Fibroblast of lung (primary cell): ENCODE measurements around the gene WDR53. TPM values are rescaled to one million over a fixed set of nuclear protein-coding genes. Genes with fewer than 3 reads are reported as not detected.
"Not testable (repeated sequence)": the region's sequence is repeated elsewhere in the genome, so short reads cannot be mapped to it uniquely, and the experiment has no call there.

Source experiments
- DNase-seq, 2 donors: peaks; one replicate each; pipeline versions ENCODE4 v3.0.0 to v3.0.0-alpha.2; 2010; ENCODE audit warnings: low read depth in 2 of 2
- H2AFZ ChIP-seq: 2 replicates; pipeline ENCODE4 v1.5.1; 2012; ENCODE audit warnings: low read length, control low read depth, inconsistent platforms
- H3K27ac ChIP-seq: 2 replicates; pipeline ENCODE4 v1.5.1; 2011; ENCODE audit warnings: low read length, control low read depth; ENCODE audit not compliant: insufficient read depth
- H3K27me3 ChIP-seq: 2 replicates; pipeline ENCODE4 v1.5.1; 2011; ENCODE audit warnings: mild to moderate bottlenecking, low read length; ENCODE audit not compliant: control insufficient read depth, insufficient read depth
- H3K36me3 ChIP-seq: 2 replicates; pipeline ENCODE4 v1.5.1; 2011; ENCODE audit warnings: low read length; ENCODE audit not compliant: control insufficient read depth, insufficient read depth
- H3K4me1 ChIP-seq: 2 replicates; pipeline ENCODE4 v1.5.1; 2011; ENCODE audit warnings: low read length; ENCODE audit not compliant: control insufficient read depth, insufficient read depth; ENCODE audit errors: extremely low read depth
- H3K4me2 ChIP-seq: 2 replicates; pipeline ENCODE4 v1.5.1; 2011; ENCODE audit warnings: low read length, control low read depth; ENCODE audit not compliant: insufficient read depth; ENCODE audit errors: extremely low read depth
- H3K4me3 ChIP-seq, 4 experiments: fragments of 200-600 bp in 1 of 4; sonication (generic) in 1 of 4; replicated peaks in 1 of 4; 2 replicates each; pipeline ENCODE4 v1.5.1; 2011 to 2016; ENCODE audit warnings: low read length in 4 of 4, low read depth in 3 of 4, mild to moderate bottlenecking in 3 of 4, control low read depth in 2 of 4, inconsistent platforms in 1 of 4, mixed read lengths in 1 of 4; ENCODE audit not compliant: insufficient read depth in 1 of 4; ENCODE audit errors: control extremely low read depth in 1 of 4
- H3K79me2 ChIP-seq: 2 replicates; pipeline ENCODE4 v1.5.1; 2012; ENCODE audit warnings: mild to moderate bottlenecking, low read length, inconsistent platforms; ENCODE audit not compliant: control insufficient read depth, insufficient read depth
- H3K9ac ChIP-seq: 2 replicates; pipeline ENCODE4 v1.5.1; 2011; ENCODE audit warnings: mild to moderate bottlenecking, low read length, control low read depth; ENCODE audit not compliant: insufficient read depth
- H3K9me3 ChIP-seq: 2 replicates; pipeline ENCODE4 v1.5.1; 2012; ENCODE audit warnings: low read depth, low read length; ENCODE audit not compliant: control insufficient read depth, insufficient read depth
- H4K20me1 ChIP-seq: 2 replicates; pipeline ENCODE4 v1.5.1; 2011; ENCODE audit warnings: low read length; ENCODE audit not compliant: control insufficient read depth, insufficient read depth; ENCODE audit errors: extremely low read depth
- EZH2 ChIP-seq: IDR thresholded peaks from 2 replicates; pipeline ENCODE4 v1.5.1; 2012; ENCODE audit warnings: low read length, control low read depth, mild to moderate bottlenecking; ENCODE audit errors: missing control alignments
- polyA plus RNA-seq, 2 donors: library from polyadenylated mRNA; depleted of rRNA in 1 of 2; stranded (reverse) in 1 of 2; unstranded in 1 of 2; fragments of >200 nt; gene quantifications; 2 replicates each; pipeline ENCODE4 v1.2.1, GENCODE V29; 2011 to 2012; ENCODE audit warnings: missing spikeins in 1 of 2
- total RNA-seq: library from RNA; depleted of rRNA; stranded (reverse); fragments of >200 nt; gene quantifications from 2 replicates; pipeline ENCODE4 v1.2.1, GENCODE V29; 2014
- TF ChIP-seq, protein P1 (sequence below), 2 donors: IDR thresholded peaks in 1 of 2; conservative IDR thresholded peaks in 1 of 2; 1 replicate in 1 of 2; 2 replicates in 1 of 2; pipeline ENCODE4 v1.5.1; 2011 to 2012; ENCODE audit warnings: low read length in 2 of 2, control low read depth in 1 of 2, inconsistent platforms in 1 of 2, low read depth in 1 of 2, mild to moderate bottlenecking in 1 of 2

WDR53 gene
- total and polyA plus RNA-seq, 2 donors (not counting 1 experiment from before 2014, with no cell fraction given): 8.3 TPM

DNA sequence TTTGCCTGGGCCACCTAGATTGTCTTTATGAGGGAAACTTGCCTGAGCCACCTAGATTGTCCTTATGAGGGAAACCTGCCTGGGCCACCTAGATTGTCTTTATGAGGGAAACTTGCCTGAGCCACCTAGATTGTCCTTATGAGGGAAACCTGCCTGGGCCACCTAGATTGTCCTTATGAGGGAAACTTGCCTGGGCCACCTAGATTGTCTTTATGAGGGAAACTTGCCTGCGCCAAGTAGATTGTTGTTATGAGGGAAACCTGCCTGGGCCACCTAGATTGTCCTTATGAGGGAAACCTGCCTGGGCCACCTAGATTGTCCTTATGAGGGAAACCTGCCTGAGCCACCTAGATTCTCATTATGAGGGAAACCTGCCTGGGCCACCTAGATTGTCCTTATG lies 57.2 kb downstream of the WDR53 start:
- H3K9me3 ChIP-seq, H3K27me3 ChIP-seq, H4K20me1 ChIP-seq, H3K4me2 ChIP-seq, H3K4me1 ChIP-seq, H3K27ac ChIP-seq, DNase-seq, H3K4me3 ChIP-seq, H3K9ac ChIP-seq, H3K36me3 ChIP-seq, H2AFZ ChIP-seq, H3K79me2 ChIP-seq: not testable (repeated sequence)

DNA sequence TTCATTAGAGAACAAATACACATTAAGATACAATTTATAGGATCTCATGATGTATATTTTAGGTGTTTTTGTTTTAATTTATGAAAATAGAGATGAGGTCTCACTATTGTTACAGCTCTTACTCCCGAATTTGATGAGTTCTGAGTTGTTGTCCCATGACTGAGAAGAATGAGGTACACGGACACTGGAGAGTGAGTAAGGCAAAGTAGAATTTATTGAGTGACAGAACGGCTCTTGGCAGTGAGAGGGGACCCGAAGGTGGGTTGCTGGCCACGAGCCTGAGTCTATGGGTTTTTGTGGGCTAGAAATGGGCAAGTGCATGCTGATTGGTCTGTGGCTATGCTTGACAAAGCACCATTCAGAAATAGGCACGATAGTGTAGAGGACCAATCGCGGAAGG lies 61.7 kb downstream of the WDR53 start:
- DNase-seq: no peak
- TF ChIP-seq, protein P1, sequence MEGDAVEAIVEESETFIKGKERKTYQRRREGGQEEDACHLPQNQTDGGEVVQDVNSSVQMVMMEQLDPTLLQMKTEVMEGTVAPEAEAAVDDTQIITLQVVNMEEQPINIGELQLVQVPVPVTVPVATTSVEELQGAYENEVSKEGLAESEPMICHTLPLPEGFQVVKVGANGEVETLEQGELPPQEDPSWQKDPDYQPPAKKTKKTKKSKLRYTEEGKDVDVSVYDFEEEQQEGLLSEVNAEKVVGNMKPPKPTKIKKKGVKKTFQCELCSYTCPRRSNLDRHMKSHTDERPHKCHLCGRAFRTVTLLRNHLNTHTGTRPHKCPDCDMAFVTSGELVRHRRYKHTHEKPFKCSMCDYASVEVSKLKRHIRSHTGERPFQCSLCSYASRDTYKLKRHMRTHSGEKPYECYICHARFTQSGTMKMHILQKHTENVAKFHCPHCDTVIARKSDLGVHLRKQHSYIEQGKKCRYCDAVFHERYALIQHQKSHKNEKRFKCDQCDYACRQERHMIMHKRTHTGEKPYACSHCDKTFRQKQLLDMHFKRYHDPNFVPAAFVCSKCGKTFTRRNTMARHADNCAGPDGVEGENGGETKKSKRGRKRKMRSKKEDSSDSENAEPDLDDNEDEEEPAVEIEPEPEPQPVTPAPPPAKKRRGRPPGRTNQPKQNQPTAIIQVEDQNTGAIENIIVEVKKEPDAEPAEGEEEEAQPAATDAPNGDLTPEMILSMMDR (conservative IDR thresholded peaks at IDR 0.05 in 1 of 2, IDR thresholded peaks at IDR 0.05 in 1 of 2; ENCODE audit: low read depth in 1 of 2, low read length in 2 of 2): no peak
- no peak for TF ChIP-seq EZH2
- Histone ChIP-seq H4K20me1 (no peaks in the 10 kb centered on the region), H3K27ac (no peak overlapping the region), H3K4me2 (no peak overlapping the region), H2AFZ (no peak overlapping the region), H3K9ac (no peak overlapping the region), H3K79me2 (peaks cover 13% of the 10 kb centered on the region), H3K4me1 (no peaks in the 10 kb centered on the region), H3K36me3 (no peaks in the 10 kb centered on the region), H3K4me3 (no peak overlapping the region), H3K27me3 (no peaks in the 10 kb centered on the region), H3K9me3 (no peaks in the 10 kb centered on the region)

DNA sequence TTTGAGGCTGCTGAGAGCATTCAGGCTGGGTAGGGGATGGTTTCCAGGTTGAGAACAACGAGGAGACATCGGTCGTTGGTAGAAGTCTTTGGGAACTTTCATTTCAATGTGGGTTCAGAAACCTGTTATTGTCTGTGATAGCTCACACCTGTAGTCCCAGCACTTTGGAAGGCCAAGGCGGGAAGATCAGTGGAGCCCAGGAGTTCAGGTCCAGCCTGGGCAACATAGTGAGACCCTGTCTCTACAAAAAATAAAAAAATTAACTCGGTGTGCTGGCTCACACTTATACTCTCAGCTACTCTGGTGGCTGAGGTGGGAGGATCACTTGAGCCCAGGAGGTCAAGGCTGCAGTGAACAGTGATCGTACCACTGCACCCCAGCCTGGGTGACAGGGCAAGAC lies 63.8 kb downstream of the WDR53 start:
- H3K9me3 ChIP-seq: no peaks in the 10 kb centered on the region
- DNase-seq: no peak
- TF ChIP-seq, protein P1 (conservative IDR thresholded peaks at IDR 0.05 in 1 of 2, IDR thresholded peaks at IDR 0.05 in 1 of 2; ENCODE audit: low read depth in 1 of 2, low read length in 2 of 2): no peak
- TF ChIP-seq EZH2: no peak
- no peak overlapping the region for H2AFZ ChIP-seq
- peaks cover 32% of the 10 kb centered on the region for H3K79me2 ChIP-seq
- H3K27me3 ChIP-seq: no peaks in the 10 kb centered on the region
- no peaks in the 10 kb centered on the region for H4K20me1 ChIP-seq
- H3K4me3 ChIP-seq: no peak overlapping the region
- H3K4me1 ChIP-seq: peaks cover 3% of the 10 kb centered on the region
- H3K4me2 ChIP-seq: no peak overlapping the region
- no peak overlapping the region for H3K9ac ChIP-seq
- no peaks in the 10 kb centered on the region for H3K36me3 ChIP-seq
- H3K27ac ChIP-seq: no peak overlapping the region

Other genes with a start within 250 kb of the WDR53 start
- gene TM4SF19, start 230.2 kb downstream of the WDR53 start, total RNA-seq: not detected in 2 replicates
- gene TM4SF19, start 230.2 kb downstream of the WDR53 start, polyA plus RNA-seq: 0.08 TPM in 1 of 2 replicates, not detected in the other
- gene UBXN7, start 136.1 kb downstream of the WDR53 start, total RNA-seq: 21.1 and 28.1 TPM in 2 replicates
- gene UBXN7, start 136.1 kb downstream of the WDR53 start, polyA plus RNA-seq: 25.9 and 34.8 TPM in 2 replicates
- 13.7 and 19.3 TPM in 2 replicates for gene RNF168, start 64.8 kb downstream of the WDR53 start, total RNA-seq
- 2.6 and 3.1 TPM in 2 replicates for gene RNF168, start 64.8 kb downstream of the WDR53 start, polyA plus RNA-seq
- not detected in 2 replicates for gene SMCO1, start 53.2 kb downstream of the WDR53 start, total RNA-seq
- gene SMCO1, start 53.2 kb downstream of the WDR53 start, polyA plus RNA-seq: not detected in 2 replicates
- gene FBXO45, start 106 bp upstream of the WDR53 start, total RNA-seq: 6.9 and 8.2 TPM in 2 replicates
- gene FBXO45, start 106 bp upstream of the WDR53 start, polyA plus RNA-seq: 10.6 and 11.7 TPM in 2 replicates
- under 0.01 and 0.33 TPM in 2 replicates for gene NRROS, start 71.1 kb upstream of the WDR53 start, total RNA-seq
- gene NRROS, start 71.1 kb upstream of the WDR53 start, polyA plus RNA-seq: 0.08 and 0.43 TPM in 2 replicates
- gene CEP19, start 143.7 kb upstream of the WDR53 start, total RNA-seq: 3.6 and 4.4 TPM in 2 replicates
- gene CEP19, start 143.7 kb upstream of the WDR53 start, polyA plus RNA-seq: 2.3 and 3.2 TPM in 2 replicates
- 10.7 and 11.0 TPM in 2 replicates for gene PIGX, start 143.8 kb upstream of the WDR53 start, total RNA-seq
- 11.9 and 17.0 TPM in 2 replicates for gene PIGX, start 143.8 kb upstream of the WDR53 start, polyA plus RNA-seq
- 30.0 and 37.5 TPM in 2 replicates for gene PAK2, start 171.3 kb upstream of the WDR53 start, total RNA-seq
- 40.7 and 42.7 TPM in 2 replicates for gene PAK2, start 171.3 kb upstream of the WDR53 start, polyA plus RNA-seq